HepG2 (cell line): ENCODE results near the gene ZC3H14. TPM values are rescaled to one million over a fixed set of nuclear protein-coding genes. Genes with fewer than 3 reads are reported as not detected.
A peak's percentile ranks its signal among the peaks of the same experiment; 100 is the strongest.

ENCODE experiments used
- ADNP ChIP-seq: sonication (generic); formaldehyde crosslinking; IDR thresholded peaks from 2 replicates; pipeline ENCODE4 v1.4.0; 2020; ENCODE audit warnings: missing genetic modification reagents
- CBX2 ChIP-seq, 2 experiments: fragments of 200-600 bp in 1 of 2; sonication (generic); formaldehyde crosslinking in 1 of 2; IDR thresholded peaks; 2 replicates each; pipeline versions ENCODE4 v1.7.0 to v1.8.1; 2018 to 2022; ENCODE audit warnings: low read depth in 2 of 2, low read length in 1 of 2, mild to moderate bottlenecking in 1 of 2, missing genetic modification reagents in 1 of 2
- FOSL1 ChIP-seq: sonication (generic); formaldehyde crosslinking; IDR thresholded peaks from 2 replicates; pipeline ENCODE4 v1.9.0; 2021; ENCODE audit warnings: missing genetic modification reagents, borderline replicate concordance
- HCFC1 ChIP-seq: fragments of 150-350 bp; IDR thresholded peaks from 2 replicates; pipeline ENCODE4 v1.6.1; 2014; ENCODE audit warnings: low read depth, low read length
- MED8 ChIP-seq: sonication (generic); formaldehyde crosslinking; IDR thresholded peaks from 2 replicates; pipeline ENCODE4 v1.8.1; 2023; ENCODE audit warnings: mild to moderate bottlenecking, missing genetic modification reagents; ENCODE audit not compliant: insufficient replicate concordance
- RFXAP ChIP-seq: sonication (generic); formaldehyde crosslinking; IDR thresholded peaks from 2 replicates; pipeline ENCODE4 v1.4.0; 2020; ENCODE audit warnings: missing genetic modification reagents, borderline replicate concordance
- SAP130 ChIP-seq: IDR thresholded peaks from 2 replicates; pipeline ENCODE4 v1.6.1; 2016; ENCODE audit warnings: low read depth
- SMAD9 ChIP-seq: sonication (generic); formaldehyde crosslinking; IDR thresholded peaks from 2 replicates; pipeline ENCODE4 v1.5.1; 2020; ENCODE audit warnings: mild to moderate bottlenecking, missing genetic modification reagents
- SP140L ChIP-seq: sonication (generic); formaldehyde crosslinking; IDR thresholded peaks from 2 replicates; pipeline ENCODE4 v1.4.0; 2020; ENCODE audit warnings: missing genetic modification reagents, borderline replicate concordance
- ZBTB1 ChIP-seq: sonication (generic); formaldehyde crosslinking; IDR thresholded peaks from 2 replicates; pipeline ENCODE4 v1.4.0; 2020; ENCODE audit warnings: missing genetic modification reagents, borderline replicate concordance
- ZNF121 ChIP-seq: sonication (generic); formaldehyde crosslinking; IDR thresholded peaks from 2 replicates; pipeline ENCODE4 v1.5.0; 2020; ENCODE audit warnings: mild to moderate bottlenecking, missing genetic modification reagents
- ZNF501 ChIP-seq: sonication (generic); formaldehyde crosslinking; IDR thresholded peaks from 2 replicates; pipeline ENCODE4 v1.5.1; 2020; ENCODE audit warnings: mild to moderate bottlenecking, moderate library complexity, missing genetic modification reagents
- ZNF577 ChIP-seq: sonication (generic); formaldehyde crosslinking; IDR thresholded peaks from 2 replicates; pipeline ENCODE4 v1.4.0; 2020; ENCODE audit warnings: mild to moderate bottlenecking, low read depth, missing genetic modification reagents, borderline replicate concordance
- ZNF710 ChIP-seq: sonication (generic); formaldehyde crosslinking; IDR thresholded peaks from 2 replicates; pipeline ENCODE4 v1.5.0; 2020; ENCODE audit warnings: mild to moderate bottlenecking, missing genetic modification reagents, borderline replicate concordance
- ZNF720 ChIP-seq: sonication (generic); formaldehyde crosslinking; IDR thresholded peaks from 2 replicates; pipeline ENCODE4 v1.4.0; 2020; ENCODE audit warnings: missing genetic modification reagents
- ZSCAN22 ChIP-seq: sonication (generic); formaldehyde crosslinking; IDR thresholded peaks from 2 replicates; pipeline ENCODE4 v1.4.0; 2020; ENCODE audit warnings: mild to moderate bottlenecking, missing genetic modification reagents
- ZSCAN29 ChIP-seq: sonication (generic); formaldehyde crosslinking; conservative IDR thresholded peaks from 2 replicates; pipeline ENCODE4 v1.4.0; 2020; ENCODE audit warnings: mild to moderate bottlenecking, missing genetic modification reagents
- ZSCAN31 ChIP-seq: sonication (generic); formaldehyde crosslinking; IDR thresholded peaks from 2 replicates; pipeline ENCODE4 v1.5.0; 2020; ENCODE audit warnings: low read depth, mild to moderate bottlenecking, missing genetic modification reagents
- polyA plus RNA-seq, 8 experiments: library from polyadenylated mRNA; depleted of rRNA in 3 of 8; stranded (reverse) in 7 of 8; unstranded in 1 of 8; fragments of >200 nt; fragmentation: Illumina TruSeq in 4 of 8; extraction: Trizol in 4 of 8; gene quantifications; 2 replicates each; pipeline versions ENCODE4 v1.2.1 to v1.2.3, GENCODE V29; 2011 to 2016; ENCODE audit warnings: low read depth in 4 of 8, missing spikeins in 1 of 8, mixed read lengths in 1 of 8; ENCODE audit not compliant: insufficient read depth in 1 of 8
- total RNA-seq, 5 experiments: library from RNA; depleted of rRNA; stranded (reverse); fragments of >200 nt; fragmentation: Illumina TruSeq; extraction: Trizol; gene quantifications; 2 replicates each; pipeline ENCODE4 v1.2.3, GENCODE V29; 2016; ENCODE audit warnings: low read depth in 1 of 5
- TF ChIP-seq, protein P1 (sequence below): sonication (generic); formaldehyde crosslinking; IDR thresholded peaks from 2 replicates; pipeline ENCODE4; 2020; ENCODE audit warnings: missing genetic modification reagents, mild to moderate bottlenecking, borderline replicate concordance
- TF ChIP-seq, protein P2 (sequence below): sonication (generic); formaldehyde crosslinking; IDR thresholded peaks from 2 replicates; pipeline ENCODE4 v1.5.1; 2020; ENCODE audit warnings: mild to moderate bottlenecking, missing genetic modification reagents, moderate library complexity

ZC3H14 gene
- total and polyA plus RNA-seq, 2 of the 13 experiments (the other 11 are each of a cell fraction or from before 2014, with no cell fraction given), result 65.1 to 67.5 TPM

DNA sequence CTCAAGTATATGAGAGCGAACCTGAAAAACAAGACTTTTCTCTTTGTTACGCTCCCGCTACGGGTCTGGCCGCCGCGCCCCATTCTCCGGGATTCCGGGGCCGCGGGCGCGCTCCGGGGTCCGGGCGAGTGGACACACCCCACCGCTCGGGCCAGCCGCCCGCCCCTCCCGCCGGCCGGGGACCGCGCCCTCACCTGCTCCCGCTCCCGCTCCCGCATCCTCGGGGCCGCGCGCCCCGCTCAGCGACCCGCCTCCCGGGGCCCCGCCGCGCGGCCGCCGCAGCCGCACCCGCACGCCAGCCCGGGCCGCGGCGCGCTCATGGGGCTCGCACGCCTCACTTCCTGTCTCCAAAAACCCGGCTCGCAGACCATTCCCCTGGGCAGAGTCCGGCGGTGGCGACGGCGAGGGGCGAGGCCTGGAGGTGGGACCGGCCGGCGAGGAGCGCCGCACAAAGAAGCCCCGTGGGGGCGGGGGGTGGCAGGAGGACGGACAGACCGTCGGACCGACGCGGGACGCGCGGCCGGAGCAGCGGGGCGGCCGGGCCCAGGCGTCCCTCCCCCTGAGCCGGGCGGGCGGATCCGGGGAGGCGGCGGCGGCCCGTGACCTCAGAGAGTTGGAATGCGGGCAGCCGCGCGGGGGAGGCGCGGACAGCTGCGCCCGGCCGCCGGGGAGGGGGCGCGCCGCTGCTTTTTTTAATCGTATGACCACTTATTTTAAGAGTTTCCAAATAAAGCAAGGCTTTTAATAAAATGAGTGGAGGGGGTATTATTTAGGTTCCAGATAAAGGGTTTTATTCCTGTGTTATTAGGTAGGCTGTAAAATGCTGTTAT lies 8.2 kb upstream of the ZC3H14 start, which contains the start of gene PTPN21 (continued):
- TF ChIP-seq, protein P1, sequence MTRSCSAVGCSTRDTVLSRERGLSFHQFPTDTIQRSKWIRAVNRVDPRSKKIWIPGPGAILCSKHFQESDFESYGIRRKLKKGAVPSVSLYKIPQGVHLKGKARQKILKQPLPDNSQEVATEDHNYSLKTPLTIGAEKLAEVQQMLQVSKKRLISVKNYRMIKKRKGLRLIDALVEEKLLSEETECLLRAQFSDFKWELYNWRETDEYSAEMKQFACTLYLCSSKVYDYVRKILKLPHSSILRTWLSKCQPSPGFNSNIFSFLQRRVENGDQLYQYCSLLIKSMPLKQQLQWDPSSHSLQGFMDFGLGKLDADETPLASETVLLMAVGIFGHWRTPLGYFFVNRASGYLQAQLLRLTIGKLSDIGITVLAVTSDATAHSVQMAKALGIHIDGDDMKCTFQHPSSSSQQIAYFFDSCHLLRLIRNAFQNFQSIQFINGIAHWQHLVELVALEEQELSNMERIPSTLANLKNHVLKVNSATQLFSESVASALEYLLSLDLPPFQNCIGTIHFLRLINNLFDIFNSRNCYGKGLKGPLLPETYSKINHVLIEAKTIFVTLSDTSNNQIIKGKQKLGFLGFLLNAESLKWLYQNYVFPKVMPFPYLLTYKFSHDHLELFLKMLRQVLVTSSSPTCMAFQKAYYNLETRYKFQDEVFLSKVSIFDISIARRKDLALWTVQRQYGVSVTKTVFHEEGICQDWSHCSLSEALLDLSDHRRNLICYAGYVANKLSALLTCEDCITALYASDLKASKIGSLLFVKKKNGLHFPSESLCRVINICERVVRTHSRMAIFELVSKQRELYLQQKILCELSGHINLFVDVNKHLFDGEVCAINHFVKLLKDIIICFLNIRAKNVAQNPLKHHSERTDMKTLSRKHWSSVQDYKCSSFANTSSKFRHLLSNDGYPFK (CRISPR knock-in tag), result no peak
- TF ChIP-seq ZNF720 (CRISPR knock-in tag), result no peak
- no peak for TF ChIP-seq ZNF577 (CRISPR knock-in tag)
- TF ChIP-seq HCFC1, result no peak
- TF ChIP-seq SMAD9, result no peak
- 0 out of 2 replicates have a peak, but pooled peaks have one; percentile 45 for TF ChIP-seq ZBTB1
- TF ChIP-seq SAP130, result peak; percentile 69
- no peak for TF ChIP-seq ZNF501
- no peak for TF ChIP-seq ZSCAN29 (CRISPR knock-in tag)
- no peak for TF ChIP-seq MED8
- TF ChIP-seq ZSCAN31 (CRISPR knock-in tag), result 0 out of 2 replicates have a peak, but pooled peaks have one; percentile 47
- no peak for TF ChIP-seq RFXAP
- TF ChIP-seq SP140L (CRISPR knock-in tag), result no peak
- no peak for TF ChIP-seq CBX2 (IDR thresholded peaks at IDR 0.05; ENCODE audit: low read depth, low read length)
- no peak for TF ChIP-seq CBX2 (CRISPR knock-in tag; IDR thresholded peaks at IDR 0.05; ENCODE audit: low read depth)
- TF ChIP-seq ADNP, result no peak
- TF ChIP-seq FOSL1 (CRISPR knock-in tag), result no peak
- TF ChIP-seq, protein P2, sequence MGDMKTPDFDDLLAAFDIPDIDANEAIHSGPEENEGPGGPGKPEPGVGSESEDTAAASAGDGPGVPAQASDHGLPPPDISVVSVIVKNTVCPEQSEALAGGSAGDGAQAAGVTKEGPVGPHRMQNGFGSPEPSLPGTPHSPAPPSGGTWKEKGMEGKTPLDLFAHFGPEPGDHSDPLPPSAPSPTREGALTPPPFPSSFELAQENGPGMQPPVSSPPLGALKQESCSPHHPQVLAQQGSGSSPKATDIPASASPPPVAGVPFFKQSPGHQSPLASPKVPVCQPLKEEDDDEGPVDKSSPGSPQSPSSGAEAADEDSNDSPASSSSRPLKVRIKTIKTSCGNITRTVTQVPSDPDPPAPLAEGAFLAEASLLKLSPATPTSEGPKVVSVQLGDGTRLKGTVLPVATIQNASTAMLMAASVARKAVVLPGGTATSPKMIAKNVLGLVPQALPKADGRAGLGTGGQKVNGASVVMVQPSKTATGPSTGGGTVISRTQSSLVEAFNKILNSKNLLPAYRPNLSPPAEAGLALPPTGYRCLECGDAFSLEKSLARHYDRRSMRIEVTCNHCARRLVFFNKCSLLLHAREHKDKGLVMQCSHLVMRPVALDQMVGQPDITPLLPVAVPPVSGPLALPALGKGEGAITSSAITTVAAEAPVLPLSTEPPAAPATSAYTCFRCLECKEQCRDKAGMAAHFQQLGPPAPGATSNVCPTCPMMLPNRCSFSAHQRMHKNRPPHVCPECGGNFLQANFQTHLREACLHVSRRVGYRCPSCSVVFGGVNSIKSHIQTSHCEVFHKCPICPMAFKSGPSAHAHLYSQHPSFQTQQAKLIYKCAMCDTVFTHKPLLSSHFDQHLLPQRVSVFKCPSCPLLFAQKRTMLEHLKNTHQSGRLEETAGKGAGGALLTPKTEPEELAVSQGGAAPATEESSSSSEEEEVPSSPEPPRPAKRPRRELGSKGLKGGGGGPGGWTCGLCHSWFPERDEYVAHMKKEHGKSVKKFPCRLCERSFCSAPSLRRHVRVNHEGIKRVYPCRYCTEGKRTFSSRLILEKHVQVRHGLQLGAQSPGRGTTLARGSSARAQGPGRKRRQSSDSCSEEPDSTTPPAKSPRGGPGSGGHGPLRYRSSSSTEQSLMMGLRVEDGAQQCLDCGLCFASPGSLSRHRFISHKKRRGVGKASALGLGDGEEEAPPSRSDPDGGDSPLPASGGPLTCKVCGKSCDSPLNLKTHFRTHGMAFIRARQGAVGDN, result peak; percentile 73
- no peak for TF ChIP-seq ZSCAN22
- no peak for TF ChIP-seq ZNF121
- no peak for TF ChIP-seq ZNF710 (CRISPR knock-in tag)
